Measurements from ENCODE around the gene PRKACA.

DNA sequence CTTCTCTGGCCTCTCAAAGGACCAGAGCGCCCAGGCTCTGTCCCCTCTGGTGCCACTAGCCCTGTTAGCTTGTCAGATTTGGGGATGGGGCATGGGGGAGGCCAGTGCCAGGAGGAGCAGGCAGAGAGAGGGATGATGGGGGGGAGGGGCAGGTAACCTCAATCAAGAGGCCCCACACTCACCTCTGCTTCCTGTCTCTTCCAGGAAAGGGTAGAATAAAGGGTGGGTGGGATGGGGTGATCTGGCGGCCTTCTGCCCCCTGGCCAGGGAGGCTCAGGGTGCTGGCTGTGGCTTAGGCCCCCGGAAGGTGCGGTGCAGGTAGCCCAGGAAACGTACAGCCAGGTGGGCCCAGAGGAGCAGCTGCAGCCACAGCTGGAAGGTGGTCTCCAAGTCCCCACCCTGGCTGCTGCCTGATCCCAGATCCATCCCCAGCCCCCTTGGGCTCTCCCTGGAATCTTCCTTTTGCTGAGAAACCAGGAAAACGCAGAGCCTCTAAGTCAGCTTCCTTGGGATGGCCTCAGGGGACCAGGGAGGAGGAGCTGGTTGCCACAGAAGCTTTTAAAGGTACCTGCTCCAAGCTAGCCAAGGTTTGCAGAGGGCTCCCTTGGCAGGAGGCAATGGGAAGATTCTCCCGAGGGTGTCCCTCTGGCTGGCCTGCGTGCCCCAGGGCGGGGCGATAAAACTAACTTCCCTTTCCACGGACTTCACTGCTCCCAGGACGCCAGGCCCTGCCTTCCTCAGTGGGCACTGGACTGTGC, 5.3 kb downstream of the PRKACA start:
- TF ChIP-seq EP300 (IDR thresholded peaks at IDR 0.05; ENCODE audit: low read depth) (no peak), POLR2A (IDR thresholded peaks at IDR 0.05) (no peak)
- TF ChIP-seq, protein P1, sequence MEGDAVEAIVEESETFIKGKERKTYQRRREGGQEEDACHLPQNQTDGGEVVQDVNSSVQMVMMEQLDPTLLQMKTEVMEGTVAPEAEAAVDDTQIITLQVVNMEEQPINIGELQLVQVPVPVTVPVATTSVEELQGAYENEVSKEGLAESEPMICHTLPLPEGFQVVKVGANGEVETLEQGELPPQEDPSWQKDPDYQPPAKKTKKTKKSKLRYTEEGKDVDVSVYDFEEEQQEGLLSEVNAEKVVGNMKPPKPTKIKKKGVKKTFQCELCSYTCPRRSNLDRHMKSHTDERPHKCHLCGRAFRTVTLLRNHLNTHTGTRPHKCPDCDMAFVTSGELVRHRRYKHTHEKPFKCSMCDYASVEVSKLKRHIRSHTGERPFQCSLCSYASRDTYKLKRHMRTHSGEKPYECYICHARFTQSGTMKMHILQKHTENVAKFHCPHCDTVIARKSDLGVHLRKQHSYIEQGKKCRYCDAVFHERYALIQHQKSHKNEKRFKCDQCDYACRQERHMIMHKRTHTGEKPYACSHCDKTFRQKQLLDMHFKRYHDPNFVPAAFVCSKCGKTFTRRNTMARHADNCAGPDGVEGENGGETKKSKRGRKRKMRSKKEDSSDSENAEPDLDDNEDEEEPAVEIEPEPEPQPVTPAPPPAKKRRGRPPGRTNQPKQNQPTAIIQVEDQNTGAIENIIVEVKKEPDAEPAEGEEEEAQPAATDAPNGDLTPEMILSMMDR (IDR thresholded peaks at IDR 0.05) = no peak
